H1 (cell line): Measurements from ENCODE around the gene BICD1. TPM values are rescaled to one million over a fixed set of nuclear protein-coding genes. Genes with fewer than 3 reads are reported as not detected.

Source experiments
- CTCF ChIA-PET: fragments of 300-600 bp; sonication (Branson Sonifier 250); formaldehyde crosslinking; loops from one replicate; lab custom pipeline; 2021; ENCODE audit not compliant: partially characterized antibody; lab: Charles Lee
- POLR2A ChIA-PET: fragments of 300-600 bp; sonication (Branson Sonifier 250); formaldehyde crosslinking; loops from one replicate; lab custom pipeline; 2021; ENCODE audit warnings: inconsistent platforms; ENCODE audit not compliant: partially characterized antibody; lab: Charles Lee
- DNase-seq, 2 experiments: peaks; one replicate each; pipeline versions ENCODE4 v3.0.0 to v3.0.0-alpha.2; 2010 to 2022; ENCODE audit warnings: low spot score in 2 of 2, low read depth in 1 of 2, mixed read lengths in 1 of 2
- FAIRE-seq: peaks from 2 replicates; lab custom pipeline; 2011; peaks lifted over from hg19 to GRCh38; lab: Jason Lieb, UNC
- H2AFZ ChIP-seq: 2 replicates; pipeline ENCODE4 v1.8.1; 2012; ENCODE audit warnings: low read length, inconsistent platforms
- H2AK5ac ChIP-seq: 2 replicates; pipeline ENCODE4 v1.6.1; 2013; ENCODE audit warnings: low read depth, low read length
- H2BK120ac ChIP-seq: replicated peaks from 2 replicates; pipeline ENCODE3; 2013; ENCODE audit warnings: low read depth, low read length, inconsistent platforms
- H2BK12ac ChIP-seq: 2 replicates; pipeline ENCODE4 v1.6.1; 2013; ENCODE audit warnings: low read depth, low read length
- H2BK15ac ChIP-seq: 2 replicates; pipeline ENCODE4 v1.6.1; 2013; ENCODE audit warnings: low read length
- H2BK20ac ChIP-seq: 2 replicates; pipeline ENCODE4 v1.6.1; 2013; ENCODE audit warnings: low read length
- H2BK5ac ChIP-seq: 2 replicates; pipeline ENCODE4 v1.6.1; 2013; ENCODE audit warnings: low read depth, low read length
- H3K14ac ChIP-seq: 2 replicates; pipeline ENCODE4 v1.6.1; 2013; ENCODE audit warnings: inconsistent platforms; ENCODE audit not compliant: insufficient read length
- H3K18ac ChIP-seq: 2 replicates; pipeline ENCODE4 v1.6.1; 2013; ENCODE audit warnings: low read length; ENCODE audit errors: extremely low read depth
- H3K23ac ChIP-seq: 2 replicates; pipeline ENCODE4 v1.6.1; 2013; ENCODE audit warnings: inconsistent platforms; ENCODE audit not compliant: insufficient read length
- H3K23me2 ChIP-seq: 2 replicates; pipeline ENCODE4 v1.6.1; 2013; ENCODE audit warnings: low read depth, low read length
- H3K27ac ChIP-seq: 2 replicates; pipeline ENCODE4 v1.6.1; 2011; ENCODE audit warnings: low read depth, low read length, inconsistent platforms
- H3K27me3 ChIP-seq, 4 experiments: replicated peaks in 1 of 4; 1 replicate in 1 of 4; 2 replicates in 3 of 4; pipeline versions ENCODE4 v1.6.1 to v1.8.1; 2011 to 2013; ENCODE audit warnings: low read length in 3 of 4, mild to moderate bottlenecking in 3 of 4, inconsistent platforms in 2 of 4, mixed read lengths in 2 of 4, moderate library complexity in 1 of 4; ENCODE audit not compliant: control insufficient read depth in 3 of 4, insufficient read depth in 3 of 4; ENCODE audit errors: extremely low read depth in 1 of 4
- H3K36me3 ChIP-seq, 4 experiments: 2 replicates each; pipeline versions ENCODE4 v1.6.1 to v1.8.1; 2011 to 2013; ENCODE audit warnings: mild to moderate bottlenecking in 4 of 4, low read length in 3 of 4, moderate library complexity in 2 of 4, control low read depth in 1 of 4, inconsistent platforms in 1 of 4; ENCODE audit not compliant: insufficient read depth in 4 of 4, control insufficient read depth in 2 of 4
- H3K4ac ChIP-seq: replicated peaks from 2 replicates; pipeline ENCODE3; 2013; ENCODE audit warnings: low read length, low read depth, mixed read lengths, inconsistent platforms; ENCODE audit not compliant: insufficient read length
- H3K4me1 ChIP-seq, 4 experiments: replicated peaks in 1 of 4; 1 replicate in 1 of 4; 2 replicates in 3 of 4; pipeline versions ENCODE4 v1.6.1 to v1.8.1; 2011 to 2013; ENCODE audit warnings: low read length in 3 of 4, inconsistent platforms in 2 of 4, mixed read lengths in 1 of 4; ENCODE audit not compliant: insufficient read depth in 4 of 4, control insufficient read depth in 3 of 4
- H3K4me2 ChIP-seq, 2 experiments: 2 replicates each; pipeline versions ENCODE4 v1.6.1 to v1.8.1; 2011 to 2013; ENCODE audit warnings: low read depth in 2 of 2, low read length in 2 of 2, control low read depth in 1 of 2, inconsistent platforms in 1 of 2, mild to moderate bottlenecking in 1 of 2; ENCODE audit not compliant: insufficient read depth in 1 of 2
- H3K4me3 ChIP-seq, 4 experiments: fragments of 200-600, 300-600 bp in 1 of 4; sonication (generic), shearing (Covaris generic), sonication (Bioruptor Twin) in 1 of 4; 2 replicates each; pipeline versions ENCODE4 v1.5.1 to v1.8.1; 2011 to 2016; ENCODE audit warnings: low read length in 4 of 4, low read depth in 3 of 4, control low read depth in 2 of 4, inconsistent platforms in 2 of 4, mild to moderate bottlenecking in 2 of 4, mixed read lengths in 1 of 4, moderate library complexity in 1 of 4; ENCODE audit not compliant: insufficient read depth in 2 of 4; ENCODE audit errors: extremely low read depth in 1 of 4
- H3K56ac ChIP-seq: replicated peaks from 2 replicates; pipeline ENCODE3; 2013; ENCODE audit warnings: low read depth, mild to moderate bottlenecking, mixed read lengths, low read length, inconsistent platforms; ENCODE audit not compliant: insufficient read length
- H3K79me1 ChIP-seq: 2 replicates; pipeline ENCODE4 v1.6.1; 2013; ENCODE audit warnings: low read depth, low read length, control low read depth
- H3K79me2 ChIP-seq, 2 experiments: 2 replicates each; pipeline versions ENCODE4 v1.6.1 to v1.8.1; 2012 to 2013; ENCODE audit warnings: low read length in 2 of 2, mild to moderate bottlenecking in 2 of 2, inconsistent platforms in 1 of 2; ENCODE audit not compliant: insufficient read depth in 2 of 2, control insufficient read depth in 1 of 2
- H3K9ac ChIP-seq, 4 experiments: replicated peaks in 1 of 4; 1 replicate in 1 of 4; 2 replicates in 3 of 4; pipeline versions ENCODE4 v1.6.1 to v1.8.1; 2011 to 2013; ENCODE audit warnings: low read depth in 3 of 4, low read length in 3 of 4, control low read depth in 2 of 4, mild to moderate bottlenecking in 2 of 4, moderate library complexity in 2 of 4, inconsistent platforms in 1 of 4; ENCODE audit errors: extremely low read depth in 1 of 4
- H3K9me3 ChIP-seq, 2 experiments: 2 replicates each; pipeline versions ENCODE4 v1.6.1 to v1.8.1; 2012 to 2013; ENCODE audit warnings: mild to moderate bottlenecking in 2 of 2, moderate library complexity in 2 of 2, control low read depth in 1 of 2, inconsistent platforms in 1 of 2, low read depth in 1 of 2, low read length in 1 of 2, mixed read lengths in 1 of 2; ENCODE audit not compliant: insufficient read depth in 2 of 2
- H4K20me1 ChIP-seq, 2 experiments: replicated peaks in 1 of 2; 2 replicates each; pipeline versions ENCODE3 to v1.8.1; 2011 to 2013; ENCODE audit warnings: inconsistent platforms in 2 of 2, low read length in 2 of 2, mild to moderate bottlenecking in 1 of 2; ENCODE audit not compliant: insufficient read depth in 2 of 2, control insufficient read depth in 1 of 2
- H4K5ac ChIP-seq: 2 replicates; pipeline ENCODE4 v1.6.1; 2013; ENCODE audit warnings: low read length, low read depth, mixed read lengths, inconsistent platforms; ENCODE audit not compliant: insufficient read length
- H4K8ac ChIP-seq: 2 replicates; pipeline ENCODE4 v1.8.0; 2013; ENCODE audit warnings: mild to moderate bottlenecking, moderate library complexity, low read length, inconsistent platforms; ENCODE audit not compliant: insufficient read depth; ENCODE audit errors: extremely low read depth
- H4K91ac ChIP-seq: replicated peaks from 2 replicates; pipeline ENCODE3; 2013; ENCODE audit warnings: low read length, mixed read lengths, inconsistent platforms; ENCODE audit not compliant: insufficient read length
- ASH2L ChIP-seq: fragments of 200-600, 300-600 bp; sonication (generic); IDR thresholded peaks from one replicate; pipeline ENCODE4 v1.7.1; 2017; ENCODE audit warnings: low read length
- BRCA1 ChIP-seq: IDR thresholded peaks from 2 replicates; pipeline ENCODE4 v1.6.1; 2012; ENCODE audit warnings: low read depth, low read length, improper control_type of control experiment
- CEBPB ChIP-seq: IDR thresholded peaks from 2 replicates; pipeline ENCODE4 v1.6.1; 2012; ENCODE audit warnings: low read depth, low read length
- EZH2 ChIP-seq: fragments of 200-600 bp; sonication (generic); IDR thresholded peaks from 2 replicates; pipeline ENCODE4 v1.7.1; 2012; ENCODE audit warnings: low read depth, mild to moderate bottlenecking, moderate library complexity, low read length, inconsistent platforms; ENCODE audit not compliant: severe bottlenecking
- HDAC6 ChIP-seq: IDR thresholded peaks from one replicate; pipeline ENCODE4 v1.7.1; 2012; ENCODE audit warnings: low read depth, mild to moderate bottlenecking, inconsistent platforms, low read length, moderate library complexity
- RXRA ChIP-seq: IDR thresholded peaks from 2 replicates; pipeline ENCODE4 v1.6.1; 2011; ENCODE audit warnings: low read depth, mild to moderate bottlenecking, low read length, moderate library complexity; ENCODE audit not compliant: insufficient read depth
- SP4 ChIP-seq: IDR thresholded peaks from 2 replicates; pipeline ENCODE4 v1.6.1; 2012; ENCODE audit warnings: low read length, inconsistent platforms
- WGBS, 2 experiments: shearing (Covaris generic) in 1 of 2; methylation state at CpG; one replicate each; pipeline versions ENCODE4 v1.1.6 to v1.1.7; 2013 to 2015; ENCODE audit warnings: low lambda C conversion rate in 2 of 2, mixed read lengths in 2 of 2, inconsistent platforms in 1 of 2, low coverage in 1 of 2, missing lambda C conversion rate in 1 of 2; ENCODE audit not compliant: insufficient replicate concordance in 2 of 2, insufficient coverage in 1 of 2, insufficient read length in 1 of 2; ENCODE audit errors: extremely low coverage in 1 of 2, missing lambda C conversion rate in 1 of 2; 5-methylcytosine and 5-hydroxymethylcytosine counted together
- polyA plus RNA-seq, 7 experiments: library from polyadenylated mRNA; depleted of rRNA in 3 of 7; stranded (reverse) in 5 of 7; unstranded in 2 of 7; fragments of >200 nt in 5 of 7; fragments of 200-250 nt in 2 of 7; gene quantifications; 1 replicate in 5 of 7; 2 replicates in 1 of 7; 4 replicates in 1 of 7; pipeline versions ENCODE4 v1.2.1 to v1.2.3, GENCODE V29; 2011 to 2013; ENCODE audit warnings: missing spikeins in 2 of 7, mixed read lengths in 2 of 7
- total RNA-seq: library from RNA; stranded (reverse); fragmentation: NEBNext Ultra II Directional; extraction: Animal tissue kit (Norgen Biotek cat#: 25700); gene quantifications from 2 replicates; pipeline ENCODE4 v1.2.1, GENCODE V29; 2021
- TF ChIP-seq, protein P1 (sequence below), 3 experiments: IDR thresholded peaks; 1 replicate in 2 of 3; 2 replicates in 1 of 3; pipeline versions ENCODE4 v1.5.1 to v1.6.1; 2011; ENCODE audit warnings: low read length in 3 of 3, mild to moderate bottlenecking in 3 of 3, inconsistent platforms in 2 of 3, low read depth in 1 of 3, moderate library complexity in 1 of 3; ENCODE audit not compliant: insufficient read depth in 1 of 3; ENCODE audit errors: control extremely low read depth in 1 of 3
- TF ChIP-seq, protein P2 (sequence below): IDR thresholded peaks from 2 replicates; pipeline ENCODE4 v1.6.1; 2012; ENCODE audit warnings: inconsistent platforms

The BICD1 gene
- total and polyA plus RNA-seq, 2 of the 8 experiments (the other 6 are each of a cell fraction or from before 2014, with no cell fraction given) = 34.1 to 58.4 TPM

DNA sequence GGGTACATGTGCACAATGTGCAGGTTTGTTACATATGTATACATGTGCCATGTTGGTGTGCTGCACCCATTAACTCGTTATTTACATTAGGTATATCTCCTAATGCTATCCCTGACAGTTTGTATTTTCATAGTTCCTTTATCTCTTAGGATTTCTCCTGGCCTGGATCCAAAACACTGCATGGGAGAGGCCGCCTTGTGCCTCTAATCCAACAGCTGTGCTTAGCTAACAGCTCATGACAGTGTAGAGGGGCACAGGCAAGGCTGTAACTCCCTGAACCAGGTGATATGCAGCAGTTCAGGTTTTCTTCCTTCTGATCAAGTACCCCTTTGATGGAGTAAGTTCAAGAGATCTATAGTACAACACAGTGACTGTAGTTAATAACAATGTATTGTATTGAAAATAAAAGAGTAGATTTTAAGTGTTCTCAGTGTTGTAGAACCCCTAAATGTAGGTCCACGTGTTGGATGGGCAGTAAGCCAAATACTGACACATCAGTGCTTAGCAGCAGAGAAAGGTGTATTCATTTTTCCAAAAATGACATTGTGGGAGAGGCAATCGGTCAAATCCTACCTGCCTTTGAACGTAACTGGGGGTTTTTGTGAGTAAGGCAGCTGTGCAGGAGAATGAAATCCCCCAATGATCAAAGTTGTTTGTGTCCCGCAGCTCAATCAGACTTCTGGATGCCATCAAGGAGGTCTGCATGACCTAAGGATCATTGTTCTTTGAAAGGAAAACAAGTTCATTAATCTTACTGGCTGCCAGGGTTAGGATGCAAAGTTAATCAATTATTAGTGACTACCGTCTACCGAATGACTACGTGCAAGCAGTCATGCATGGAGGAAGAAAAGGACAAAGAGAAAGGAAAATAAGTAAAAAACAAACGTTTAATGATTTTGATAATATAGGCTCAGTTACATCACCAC lies 203.4 kb downstream of the BICD1 start:
- CTCF ChIA-PET = interaction anchor here (0.9 to 1.6 kb wide), 7 partner anchors 11 to 656 kb away, joined by 3 to 5 read pairs (median 3); no protein-coding TSS in a partner anchor
- DNase-seq = no peak
- Histone ChIP-seq H4K5ac (no peak overlapping the region), H3K27me3 (no peaks in the 10 kb centered on the region), H2BK15ac (no peak overlapping the region), H2BK12ac (no peak overlapping the region), H2BK20ac (no peak overlapping the region), H3K79me1 (no peaks in the 10 kb centered on the region), H3K56ac (no peak overlapping the region), H3K23ac (no peak overlapping the region), H3K4me3 (no peak overlapping the region), H2BK120ac (no peak overlapping the region), H3K18ac (no peak overlapping the region), H4K91ac (no peak overlapping the region), H3K23me2 (no peaks in the 10 kb centered on the region), H3K79me2 (0 out of 4 replicates have a peak, but pooled peaks cover 0 to 3% of the 10 kb centered on the region in 2 experiments), H3K4ac (no peak overlapping the region), H2BK5ac (no peak overlapping the region), H3K4me2 (no peak overlapping the region), H3K9ac (peak overlapping the region in 1 of 4 experiments; percentile 34; a peak in 1 of 7 replicates), H3K14ac (no peak overlapping the region), H3K9me3 (no peaks in the 10 kb centered on the region), H3K36me3 (peaks cover 2 to 20% (median 6%) of the 10 kb centered on the region in 4 experiments; a peak in 5 of 8 replicates), H2AK5ac (no peak overlapping the region), H4K8ac (no peak overlapping the region), H2AFZ (no peak overlapping the region), H3K4me1 (no peaks in the 10 kb centered on the region), H4K20me1 (no peaks in the 10 kb centered on the region), H3K27ac (no peak overlapping the region)
- WGBS, 2 experiments = 90% methylated on average over 10 of the region's 10 CpGs; no CpG with 5 or more reads in 1 of the 2 experiments
- no peak for FAIRE-seq
- POLR2A ChIA-PET = no interaction called here
- TF ChIP-seq RXRA (no peak), HDAC6 (no peak), SP4 (no peak), ASH2L (no peak), EZH2 (no peak), CEBPB (no peak), BRCA1 (no peak)
- TF ChIP-seq, protein P1, sequence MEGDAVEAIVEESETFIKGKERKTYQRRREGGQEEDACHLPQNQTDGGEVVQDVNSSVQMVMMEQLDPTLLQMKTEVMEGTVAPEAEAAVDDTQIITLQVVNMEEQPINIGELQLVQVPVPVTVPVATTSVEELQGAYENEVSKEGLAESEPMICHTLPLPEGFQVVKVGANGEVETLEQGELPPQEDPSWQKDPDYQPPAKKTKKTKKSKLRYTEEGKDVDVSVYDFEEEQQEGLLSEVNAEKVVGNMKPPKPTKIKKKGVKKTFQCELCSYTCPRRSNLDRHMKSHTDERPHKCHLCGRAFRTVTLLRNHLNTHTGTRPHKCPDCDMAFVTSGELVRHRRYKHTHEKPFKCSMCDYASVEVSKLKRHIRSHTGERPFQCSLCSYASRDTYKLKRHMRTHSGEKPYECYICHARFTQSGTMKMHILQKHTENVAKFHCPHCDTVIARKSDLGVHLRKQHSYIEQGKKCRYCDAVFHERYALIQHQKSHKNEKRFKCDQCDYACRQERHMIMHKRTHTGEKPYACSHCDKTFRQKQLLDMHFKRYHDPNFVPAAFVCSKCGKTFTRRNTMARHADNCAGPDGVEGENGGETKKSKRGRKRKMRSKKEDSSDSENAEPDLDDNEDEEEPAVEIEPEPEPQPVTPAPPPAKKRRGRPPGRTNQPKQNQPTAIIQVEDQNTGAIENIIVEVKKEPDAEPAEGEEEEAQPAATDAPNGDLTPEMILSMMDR (IDR thresholded peaks at IDR 0.05; ENCODE audit: control extremely low read depth in 1 of 3, insufficient read depth in 1 of 3, low read depth in 1 of 3, low read length in 3 of 3) = no peak
- TF ChIP-seq, protein P2, sequence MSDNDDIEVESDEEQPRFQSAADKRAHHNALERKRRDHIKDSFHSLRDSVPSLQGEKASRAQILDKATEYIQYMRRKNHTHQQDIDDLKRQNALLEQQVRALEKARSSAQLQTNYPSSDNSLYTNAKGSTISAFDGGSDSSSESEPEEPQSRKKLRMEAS = no peak
